ENCODE measurements around the gene CMPK2. TPM values are rescaled to one million over a fixed set of nuclear protein-coding genes. Genes with fewer than 3 reads are reported as not detected.
"Not testable (repeated sequence)": the region's sequence is repeated elsewhere in the genome, so short reads cannot be mapped to it uniquely, and the experiment has no call there.

The CMPK2 gene
- total and polyA plus RNA-seq, 7 experiments from 2014 or later, result 4.0 to 63.0 (median 6.6) TPM

GRCh38 chr2:6866275-6866671 lies 566 bp upstream of the CMPK2 start:
- DNase-seq (peak in 8 of 9 donors; percentile 12 to 55 (median 40)), ATAC-seq (peak; percentile 64)
- Histone ChIP-seq H3K27me3 (ENCODE audit: control insufficient read depth in 2 of 2, insufficient read depth in 2 of 2, low read length in 2 of 2) (no peaks in the 10 kb centered on the region), H3K4me3 (ENCODE audit: low read length) (peak overlapping the region; percentile 69), H3K27ac (ENCODE audit: low read depth, low read length) (peak overlapping the region; percentile 68), H3K9me3 (ENCODE audit: control insufficient read depth in 2 of 3, low read length in 3 of 3) (no peaks in the 10 kb centered on the region), H3K36me3 (ENCODE audit: control insufficient read depth in 2 of 3, insufficient read depth in 3 of 3, low read length in 3 of 3) (peaks cover 0 to 5% (median 0%) of the 10 kb centered on the region in 3 experiments), H3K4me1 (ENCODE audit: control insufficient read depth in 2 of 2, insufficient read depth in 2 of 2, low read length in 2 of 2) (peaks cover 6% of the 10 kb centered on the region in 2 donors)
- Mint-ChIP-seq H3K27me3 (peaks cover 0 to 2% (median 0%) of the 10 kb centered on the region in 5 donors), H3K4me1 (peaks cover 18 to 61% (median 29%) of the 10 kb centered on the region in 7 donors), H3K9me3 (peaks cover 0 to 9% (median 4%) of the 10 kb centered on the region in 11 donors), H3K27ac (peak overlapping the region; percentile 85 to 100 (median 91)), H3K36me3 (peaks cover 15 to 47% (median 20%) of the 10 kb centered on the region in 5 donors), H3K4me3 (peak overlapping the region; percentile 93 to 100 (median 96))
- ChIA-PET CTCF (interaction anchor here (0.6 to 3.2 kb wide), 15 partner anchors 12 to 177 kb away, joined by 3 to 38 read pairs (median 3); partner anchors contain the start of gene RSAD2), POLR2A (interaction anchor here (0.8 to 6.2 kb wide), 8 partner anchors 12 to 54 kb away, joined by 3 to 94 read pairs (median 5); partner anchors contain the start of genes RNF144A and RSAD2)
- intact Hi-C loops (cut with micrococcal nuclease), result loop anchor here (1.0 to 10.0 kb wide), 5 partner anchors 11 to 1816 kb away; partner anchors contain the start of genes RSAD2 (in 2 of the 2) and ID2 (in 1 of the 2)

DNA sequence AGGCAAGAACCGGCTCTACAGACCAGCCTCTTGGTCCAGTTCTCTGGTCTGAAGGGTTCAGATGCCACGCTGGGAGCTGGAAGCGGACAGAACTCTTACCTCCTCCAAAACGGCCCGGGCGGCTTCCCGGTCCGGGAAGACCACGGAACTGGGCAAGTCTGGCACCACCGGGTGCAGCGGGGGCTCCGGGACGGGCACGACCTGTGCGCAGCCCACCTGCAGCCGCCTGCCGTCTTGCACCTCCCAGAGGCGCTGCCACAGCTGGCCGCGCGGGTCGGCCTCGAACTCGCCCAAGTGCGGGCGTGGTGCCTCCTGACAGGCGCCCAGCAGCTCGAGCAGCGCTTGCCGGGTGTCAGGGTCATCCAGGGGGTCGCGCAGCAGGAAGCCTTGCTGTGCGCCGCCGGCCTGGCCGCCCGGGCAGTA lies 773 bp downstream of the CMPK2 start:
- ChIA-PET POLR2A (interaction anchor here (0.7 to 6.2 kb wide), 10 partner anchors 13 to 1816 kb away, joined by 3 to 94 read pairs (median 4); partner anchors contain the start of gene RSAD2), CTCF (interaction anchor here (1.8 to 3.2 kb wide), 3 partner anchors 13 to 179 kb away, joined by 4 to 38 read pairs (median 6); partner anchors contain the start of gene RSAD2)
- DNase-seq (peak in 3 of 9 donors; percentile 14 to 40 (median 33)), ATAC-seq (peak; percentile 8)
- H3K27me3 ChIP-seq (ENCODE audit: control insufficient read depth in 2 of 2, insufficient read depth in 2 of 2, low read length in 2 of 2), result no peaks in the 10 kb centered on the region
- peak overlapping the region; percentile 69 for H3K4me3 ChIP-seq (ENCODE audit: low read length)
- Mint-ChIP-seq H3K4me1 (peaks cover 18 to 66% (median 29%) of the 10 kb centered on the region in 7 donors), H3K27ac (peak overlapping the region in 8 of 9 donors; percentile 3 to 93 (median 87)), H3K9me3 (peaks cover 0 to 22% (median 8%) of the 10 kb centered on the region in 11 donors), H3K4me3 (peak overlapping the region; percentile 58 to 99 (median 82)), H3K27me3 (peaks cover 0 to 2% (median 0%) of the 10 kb centered on the region in 5 donors), H3K36me3 (peaks cover 27 to 57% (median 33%) of the 10 kb centered on the region in 5 donors)
- peaks cover 0 to 2% (median 0%) of the 10 kb centered on the region in 3 experiments for H3K9me3 ChIP-seq (ENCODE audit: control insufficient read depth in 2 of 3, low read length in 3 of 3)
- peak overlapping the region; percentile 68 for H3K27ac ChIP-seq (ENCODE audit: low read depth, low read length)
- H3K4me1 ChIP-seq (ENCODE audit: control insufficient read depth in 2 of 2, insufficient read depth in 2 of 2, low read length in 2 of 2), result peaks cover 6% of the 10 kb centered on the region in 2 donors
- intact Hi-C loops (cut with micrococcal nuclease), result loop anchor here (1.0 to 10.0 kb wide), 4 partner anchors 32 to 1817 kb away; partner anchors contain the start of gene ID2 (in 1 of the 2)
- H3K36me3 ChIP-seq (ENCODE audit: control insufficient read depth in 2 of 3, insufficient read depth in 3 of 3, low read length in 3 of 3), result peaks cover 0 to 18% (median 0%) of the 10 kb centered on the region in 3 experiments

- peak overlapping the region; percentile 68 for H3K27ac ChIP-seq (ENCODE audit: low read depth, low read length)
- peak overlapping the region in 8 of 9 donors; percentile 3 to 93 (median 87) for H3K27ac Mint-ChIP-seq
These were observed 1.4 kb downstream of the CMPK2 start for GRCh38 chr2:6864231-6864754.

DNA sequence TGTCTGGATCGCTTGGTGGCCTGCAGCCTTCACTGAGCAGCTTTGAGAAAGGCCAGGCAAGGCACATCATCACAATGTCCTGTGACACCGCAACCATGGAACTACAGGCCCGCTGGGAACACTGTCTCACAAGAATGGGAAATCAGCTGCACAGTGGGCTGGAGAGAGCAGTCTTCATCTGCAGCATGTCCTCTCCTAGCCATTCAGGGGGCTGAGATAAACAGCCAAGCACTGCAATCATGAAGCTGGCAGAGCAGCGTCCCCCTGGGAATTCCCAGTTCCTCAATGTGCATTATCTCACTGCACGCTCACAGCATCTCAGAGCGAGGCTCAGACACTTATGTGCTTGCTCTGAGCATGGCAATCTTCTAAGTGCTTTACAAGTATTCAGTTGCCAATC lies 1.9 kb downstream of the CMPK2 start:
- no peaks in the 10 kb centered on the region for H3K27me3 ChIP-seq (ENCODE audit: control insufficient read depth in 2 of 2, insufficient read depth in 2 of 2, low read length in 2 of 2)
- Mint-ChIP-seq H3K4me1 (peaks cover 18 to 64% (median 29%) of the 10 kb centered on the region in 7 donors), H3K9me3 (peaks cover 0 to 32% (median 14%) of the 10 kb centered on the region in 11 donors), H3K4me3 (peak overlapping the region; percentile 58 to 99 (median 82)), H3K36me3 (peaks cover 35 to 63% (median 43%) of the 10 kb centered on the region in 5 donors), H3K27me3 (peaks cover 0 to 2% (median 0%) of the 10 kb centered on the region in 5 donors), H3K27ac (peak overlapping the region in 8 of 9 donors; percentile 3 to 93 (median 56))
- no peak overlapping the region for H3K4me3 ChIP-seq (ENCODE audit: low read length)
- intact Hi-C loops (cut with micrococcal nuclease), result loop anchor here (2.0 to 10.0 kb wide), 2 partner anchors 45 to 89 kb away; no protein-coding TSS in a partner anchor
- ChIA-PET POLR2A (no interaction called here), CTCF (interaction anchor here (0.9 kb wide), 1 partner anchor 193 kb away, joined by 3 read pairs; no protein-coding TSS in a partner anchor)
- no peak overlapping the region for H3K27ac ChIP-seq (ENCODE audit: low read depth, low read length)
- peaks cover 0 to 29% (median 2%) of the 10 kb centered on the region in 3 experiments for H3K36me3 ChIP-seq (ENCODE audit: control insufficient read depth in 2 of 3, insufficient read depth in 3 of 3, low read length in 3 of 3)
- peaks cover 0 to 10% (median 0%) of the 10 kb centered on the region in 3 experiments for H3K9me3 ChIP-seq (ENCODE audit: control insufficient read depth in 2 of 3, low read length in 3 of 3)
- no peak for ATAC-seq
- no peak for DNase-seq
- peaks cover 6% of the 10 kb centered on the region in 2 donors for H3K4me1 ChIP-seq (ENCODE audit: control insufficient read depth in 2 of 2, insufficient read depth in 2 of 2, low read length in 2 of 2)

More at GRCh38 chr2:6864231-6864754, 1.4 kb downstream of the CMPK2 start:
- intact Hi-C loops (cut with micrococcal nuclease), result loop anchor here (2.0 to 10.0 kb wide), 2 partner anchors 45 to 89 kb away; no protein-coding TSS in a partner anchor
- DNase-seq (no peak), ATAC-seq (no peak)
- CTCF ChIA-PET, result interaction anchor here (0.6 to 3.2 kb wide), 4 partner anchors 14 to 208 kb away, joined by 3 to 38 read pairs (median 4); partner anchors contain the start of gene RSAD2
- peaks cover 31 to 61% (median 39%) of the 10 kb centered on the region in 5 donors for H3K36me3 Mint-ChIP-seq
- H3K9me3 Mint-ChIP-seq, result peaks cover 0 to 27% (median 12%) of the 10 kb centered on the region in 11 donors
- Histone ChIP-seq H3K9me3 (ENCODE audit: control insufficient read depth in 2 of 3, low read length in 3 of 3) (peaks cover 0 to 9% (median 0%) of the 10 kb centered on the region in 3 experiments), H3K36me3 (ENCODE audit: control insufficient read depth in 2 of 3, insufficient read depth in 3 of 3, low read length in 3 of 3) (peaks cover 0 to 24% (median 0%) of the 10 kb centered on the region in 3 experiments), H3K4me1 (ENCODE audit: control insufficient read depth in 2 of 2, insufficient read depth in 2 of 2, low read length in 2 of 2) (peaks cover 6% of the 10 kb centered on the region in 2 donors), H3K4me3 (ENCODE audit: low read length) (peak overlapping the region; percentile 69), H3K27me3 (ENCODE audit: control insufficient read depth in 2 of 2, insufficient read depth in 2 of 2, low read length in 2 of 2) (no peaks in the 10 kb centered on the region)
- peaks cover 0 to 2% (median 0%) of the 10 kb centered on the region in 5 donors for H3K27me3 Mint-ChIP-seq
- peaks cover 18 to 64% (median 29%) of the 10 kb centered on the region in 7 donors for H3K4me1 Mint-ChIP-seq
- H3K4me3 Mint-ChIP-seq, result peak overlapping the region; percentile 58 to 99 (median 82)
- POLR2A ChIA-PET, result interaction anchor here (0.7 to 6.2 kb wide), 7 partner anchors 14 to 1817 kb away, joined by 3 to 94 read pairs (median 3); partner anchors contain the start of gene RSAD2

DNA sequence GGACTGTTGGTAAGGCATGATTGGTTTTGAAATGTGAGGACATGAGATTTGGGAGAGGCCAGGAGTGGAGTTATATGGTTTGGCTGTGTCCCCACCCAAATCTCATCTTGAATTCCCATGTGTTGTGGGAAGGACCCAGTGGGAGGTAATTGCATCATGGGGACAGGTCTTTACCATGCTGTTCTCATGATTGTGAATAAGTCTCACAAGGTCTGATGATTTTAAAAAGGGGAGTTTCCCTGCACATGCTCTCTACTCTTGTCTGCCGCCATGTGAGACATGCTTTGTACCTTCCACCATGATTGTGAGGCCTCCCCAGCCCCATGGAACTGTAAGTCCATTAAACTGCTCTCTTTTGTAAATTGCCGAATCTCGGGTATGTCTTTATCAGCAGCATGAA lies 5.4 kb downstream of the CMPK2 start:
- peaks cover 0 to 43% (median 19%) of the 10 kb centered on the region in 11 donors for H3K9me3 Mint-ChIP-seq
- Histone ChIP-seq H3K27me3 (ENCODE audit: control insufficient read depth in 2 of 2, insufficient read depth in 2 of 2, low read length in 2 of 2) (no peaks in the 10 kb centered on the region), H3K4me1 (ENCODE audit: control insufficient read depth in 2 of 2, insufficient read depth in 2 of 2, low read length in 2 of 2) (no peaks in the 10 kb centered on the region), H3K27ac (ENCODE audit: low read depth, low read length) (no peak overlapping the region), H3K9me3 (ENCODE audit: control insufficient read depth in 2 of 3, low read length in 3 of 3) (peaks cover 0 to 10% (median 0%) of the 10 kb centered on the region in 3 experiments), H3K4me3 (ENCODE audit: low read length) (no peak overlapping the region), H3K36me3 (ENCODE audit: control insufficient read depth in 2 of 3, insufficient read depth in 3 of 3, low read length in 3 of 3) (peaks cover 0 to 25% (median 2%) of the 10 kb centered on the region in 3 experiments)
- no peaks in the 10 kb centered on the region for H3K27me3 Mint-ChIP-seq
- ATAC-seq (no peak), DNase-seq (no peak)
- ChIA-PET CTCF (no interaction called here), POLR2A (no interaction called here)
- no peak overlapping the region for H3K27ac Mint-ChIP-seq
- peaks cover 10 to 74% (median 23%) of the 10 kb centered on the region in 7 donors for H3K4me1 Mint-ChIP-seq
- peak overlapping the region in 1 of 10 donors; percentile 31 for H3K4me3 Mint-ChIP-seq
- peaks cover 42 to 86% (median 69%) of the 10 kb centered on the region in 5 donors for H3K36me3 Mint-ChIP-seq
- intact Hi-C loops (cut with micrococcal nuclease), result loop anchor here in 1 of 2 donors (10.0 kb wide), 1 partner anchor 85 kb away; no protein-coding TSS in a partner anchor

GRCh38 chr2:6858466-6859027 lies 7.2 kb downstream of the CMPK2 start:
- peaks cover 6 to 73% (median 15%) of the 10 kb centered on the region in 7 donors for H3K4me1 Mint-ChIP-seq
- CTCF ChIA-PET; DNase-seq; H3K27me3 Mint-ChIP-seq; H3K9me3 ChIP-seq (ENCODE audit: control insufficient read depth in 2 of 3, low read length in 3 of 3); H3K27ac ChIP-seq (ENCODE audit: low read depth, low read length); H3K4me3 Mint-ChIP-seq; ATAC-seq; intact Hi-C loops (cut with micrococcal nuclease); H3K27me3 ChIP-seq (ENCODE audit: control insufficient read depth in 2 of 2, insufficient read depth in 2 of 2, low read length in 2 of 2); H3K4me3 ChIP-seq (ENCODE audit: low read length); H3K4me1 ChIP-seq (ENCODE audit: control insufficient read depth in 2 of 2, insufficient read depth in 2 of 2, low read length in 2 of 2): not testable (repeated sequence)
- H3K27ac Mint-ChIP-seq, result peak overlapping the region in 1 of 9 donors; percentile 7
- POLR2A ChIA-PET, result interaction anchor here (1.5 kb wide), 1 partner anchor 10 kb away, joined by 5 read pairs; no protein-coding TSS in a partner anchor
- peaks cover 51 to 86% (median 80%) of the 10 kb centered on the region in 5 donors for H3K36me3 Mint-ChIP-seq
- H3K9me3 Mint-ChIP-seq, result peaks cover 0 to 43% (median 19%) of the 10 kb centered on the region in 11 donors
- H3K36me3 ChIP-seq (ENCODE audit: control insufficient read depth in 2 of 3, insufficient read depth in 3 of 3, low read length in 3 of 3), result peaks cover 0 to 25% (median 2%) of the 10 kb centered on the region in 3 experiments

Measured in naive thymus-derived CD4-positive, alpha-beta T cell (primary cell).